K562 (cell line): ENCODE results near the gene ACAD10. TPM values are rescaled to one million over a fixed set of nuclear protein-coding genes. Genes with fewer than 3 reads are reported as not detected.

Source experiments
- CREB5 ChIP-seq: fragments of 250-450 bp; sonication (Bioruptor Pico); IDR thresholded peaks from 2 replicates; pipeline ENCODE4 v1.5.0; 2020; ENCODE audit warnings: mild to moderate bottlenecking
- CREBBP ChIP-seq: IDR thresholded peaks from one replicate; pipeline ENCODE4 v1.6.1; 2012; ENCODE audit warnings: low read depth, mild to moderate bottlenecking, control low read depth, inconsistent platforms, low read length
- EGR1 ChIP-seq: fragments of 450-650 bp; conservative IDR thresholded peaks from 2 replicates; pipeline ENCODE4 v1.6.1; 2017; ENCODE audit warnings: mild to moderate bottlenecking
- ESRRA ChIP-seq: fragments of 450-650 bp; IDR thresholded peaks from 2 replicates; pipeline ENCODE4 v1.6.1; 2014; ENCODE audit warnings: low read depth, mild to moderate bottlenecking, moderate library complexity, borderline replicate concordance
- ETV1 ChIP-seq: fragments of 450-650 bp; conservative IDR thresholded peaks from 2 replicates; pipeline ENCODE4 v1.6.1; 2016; ENCODE audit warnings: missing genetic modification characterization, control low read depth, low read depth, missing compliant biosample characterization
- HCFC1 ChIP-seq: IDR thresholded peaks from 2 replicates; pipeline ENCODE4 v1.6.1; 2012; ENCODE audit warnings: low read depth, low read length, improper control_type of control experiment
- HDAC6 ChIP-seq: IDR thresholded peaks from 2 replicates; pipeline ENCODE4 v1.6.1; 2012; ENCODE audit warnings: low read depth, mild to moderate bottlenecking, control low read depth, inconsistent platforms, low read length, moderate library complexity
- JUND ChIP-seq, 2 experiments: IDR thresholded peaks; 2 replicates in 1 of 2; 3 replicates in 1 of 2; pipeline ENCODE4 v1.6.1; 2011; ENCODE audit warnings: borderline replicate concordance in 2 of 2, low read depth in 2 of 2, low read length in 2 of 2, improper control_type of control experiment in 1 of 2, missing biosample characterization in 1 of 2, missing genetic modification characterization in 1 of 2, missing genetic modification reagents in 1 of 2
- MTA3 ChIP-seq: fragments of 450-650 bp; formaldehyde crosslinking; IDR thresholded peaks from 2 replicates; pipeline ENCODE4 v1.6.1; 2017; ENCODE audit warnings: mild to moderate bottlenecking, borderline replicate concordance
- MYBL2 ChIP-seq, 2 experiments: fragments of 450-650 bp in 1 of 2; sonication (generic) in 1 of 2; formaldehyde crosslinking in 1 of 2; IDR thresholded peaks; 2 replicates each; pipeline versions ENCODE4 v1.6.1 to v1.8.1; 2017 to 2022; ENCODE audit warnings: borderline replicate concordance in 1 of 2, inconsistent platforms in 1 of 2, low read depth in 1 of 2, mild to moderate bottlenecking in 1 of 2, missing genetic modification reagents in 1 of 2, moderate library complexity in 1 of 2
- RAD21 ChIP-seq, 2 experiments: fragments of 250-450 bp in 1 of 2; fragments of 450-650 bp in 1 of 2; sonication (Bioruptor Pico) in 1 of 2; formaldehyde crosslinking in 1 of 2; IDR thresholded peaks in 1 of 2; conservative IDR thresholded peaks in 1 of 2; 2 replicates each; pipeline versions ENCODE4 v1.4.0 to v1.8.0; 2020 to 2022; ENCODE audit warnings: mild to moderate bottlenecking in 2 of 2, moderate library complexity in 1 of 2
- TBP ChIP-seq: optimal IDR thresholded peaks from 2 replicates; pipeline ENCODE3; 2011; ENCODE audit warnings: low read depth, low read length, improper control_type of control experiment
- TCF3 ChIP-seq: sonication (generic); formaldehyde crosslinking; IDR thresholded peaks from 2 replicates; pipeline ENCODE4 v1.4.0; 2020; ENCODE audit warnings: mild to moderate bottlenecking, missing genetic modification reagents
- WHSC1 ChIP-seq: IDR thresholded peaks from one replicate; pipeline ENCODE4 v1.6.1; 2012; ENCODE audit warnings: low read length, control low read depth, inconsistent platforms
- ZFX ChIP-seq: sonication (generic); formaldehyde crosslinking; IDR thresholded peaks from 2 replicates; pipeline ENCODE4 v1.8.0; 2022; ENCODE audit warnings: mild to moderate bottlenecking, missing genetic modification reagents, moderate library complexity
- ZNF316 ChIP-seq: fragments of 450-650 bp; IDR thresholded peaks from 2 replicates; pipeline ENCODE4 v1.6.1; 2016
- ZNF384 ChIP-seq: IDR thresholded peaks from 2 replicates; pipeline ENCODE4 v1.6.1; 2012; ENCODE audit warnings: low read depth, low read length, improper control_type of control experiment
- ZNF431 ChIP-seq: sonication (generic); formaldehyde crosslinking; IDR thresholded peaks from 2 replicates; pipeline ENCODE4 v1.8.0; 2022; ENCODE audit warnings: mild to moderate bottlenecking, missing genetic modification reagents
- ZNF592 ChIP-seq: fragments of 450-650 bp; IDR thresholded peaks from 2 replicates; pipeline ENCODE4 v1.6.1; 2017; ENCODE audit warnings: antibody characterized with exemption, mild to moderate bottlenecking
- polyA plus RNA-seq, 8 experiments: library from polyadenylated mRNA; depleted of rRNA in 4 of 8; stranded (reverse) in 5 of 8; unstranded in 3 of 8; fragments of >200 nt; fragmentation: Nextera tagmentation in 2 of 8; fragmentation: Illumina TruSeq in 1 of 8; extraction: Ambion mirVana in 2 of 8; extraction: Trizol in 1 of 8; gene quantifications; 2 replicates each; pipeline versions ENCODE4 v1.2.1 to v1.2.3, GENCODE V29; 2011 to 2014; ENCODE audit warnings: inconsistent platforms in 1 of 8, missing spikeins in 1 of 8
- total RNA-seq, 7 experiments: library from RNA; depleted of rRNA in 6 of 7; stranded (reverse); fragments of >200 nt in 6 of 7; fragmentation: Illumina TruSeq in 2 of 7; extraction: Trizol in 2 of 7; gene quantifications; 2 replicates each; pipeline versions ENCODE4 v1.2.1 to v1.2.3, GENCODE V29; 2011 to 2021; ENCODE audit warnings: low replicate concordance in 1 of 7

ACAD10 gene
- total and polyA plus RNA-seq, 9 of the 15 experiments (the other 6 are each of a cell fraction or from before 2014, with no cell fraction given) = 2.3 to 19.2 (median 12.0) TPM

GRCh38 chr12:111636209-111636945 lies 49.5 kb upstream of the ACAD10 start (continued):
- TF ChIP-seq ZFX (peak; percentile 79), EGR1 (no peak), ZNF592 (peak; percentile 89), ZNF316 (peak; percentile 45; the same call in 1 of the 2 replicates), MYBL2 (IDR thresholded peaks at IDR 0.05; ENCODE audit: low read depth) (no peak), MYBL2 (CRISPR knock-in tag; IDR thresholded peaks at IDR 0.05; ENCODE audit: borderline replicate concordance) (no peak), MTA3 (0 out of 2 replicates have a peak, but pooled peaks have one; percentile 49), WHSC1 (no peak), ZNF431 (CRISPR knock-in tag) (peak; percentile 70; the same call in 1 of the 2 replicates), CREB5 (no peak), JUND (IDR thresholded peaks at IDR 0.05; ENCODE audit: borderline replicate concordance, low read depth, low read length) (peak; percentile 22; the same call in 1 of the 2 replicates), JUND (tag; IDR thresholded peaks at IDR 0.05; ENCODE audit: borderline replicate concordance, low read depth, low read length) (peak; percentile 6; the same call in 1 of the 3 replicates), TBP (peak; percentile 64), RAD21 (CRISPR knock-in tag; conservative IDR thresholded peaks at IDR 0.05 in 1 of 2, IDR thresholded peaks at IDR 0.05 in 1 of 2) (0 out of 4 replicates have a peak, but pooled peaks of 1 of the 2 experiments have one; percentile 7), ESRRA (no peak), ZNF384 (peak; percentile 86), TCF3 (CRISPR knock-in tag) (peak; percentile 90), ETV1 (peak; percentile 30; the same call in 1 of the 2 replicates), CREBBP (no peak), HDAC6 (no peak), HCFC1 (0 out of 2 replicates have a peak, but pooled peaks have one; percentile 1)
